NCI-H2107 treated with DMSO at 0.1 percent for 48 hours (cell line): ENCODE data around the gene PFKL.
A peak's percentile ranks its signal among the peaks of the same experiment; 100 is the strongest.
"Not testable (repeated sequence)": the region's sequence is repeated elsewhere in the genome, so short reads cannot be mapped to it uniquely, and the experiment has no call there.

Experiments
- DNase-seq: peaks from one replicate; lab custom pipeline; 2025; ENCODE audit not compliant: unreplicated experiment; lab: John Stamatoyannopoulos, UW

The PFKL gene

GRCh38 chr21:44275041-44275440 lies 24.8 kb upstream of the PFKL start:
- peak; percentile 16 for DNase-seq

GRCh38 chr21:44279354-44280260 lies 20.2 kb upstream of the PFKL start:
- DNase-seq, result peak; percentile 85

- no peak for DNase-seq
Observed at GRCh38 chr21:44281801-44282200, 18.1 kb upstream of the PFKL start.

- DNase-seq, result no peak
Observed at GRCh38 chr21:44282370-44282769, 17.5 kb upstream of the PFKL start.

- not testable (repeated sequence) for DNase-seq
Observed at GRCh38 chr21:44283211-44283785, 16.6 kb upstream of the PFKL start.

GRCh38 chr21:44283948-44284347 lies 15.9 kb upstream of the PFKL start:
- no peak for DNase-seq

- no peak for DNase-seq
Observed at GRCh38 chr21:44285138-44285992, 14.5 kb upstream of the PFKL start, which contains the start of gene AIRE. TSS of gene AIRE (plus strand) at chr21:44285876. CDS start at chr21:44286007, 131 bp downstream.

- DNase-seq, result no peak
Observed at GRCh38 chr21:44286086-44286715, 13.7 kb upstream of the PFKL start.

- no peak for DNase-seq
Observed at GRCh38 chr21:44286716-44287632, 12.9 kb upstream of the PFKL start.

GRCh38 chr21:44288251-44289110 lies 11.4 kb upstream of the PFKL start:
- DNase-seq, result no peak

- no peak for DNase-seq
Observed at GRCh38 chr21:44289381-44290010, 10.4 kb upstream of the PFKL start.

- no peak for DNase-seq
Observed at GRCh38 chr21:44290327-44291077, 9.4 kb upstream of the PFKL start.

GRCh38 chr21:44291078-44291935 lies 8.5 kb upstream of the PFKL start:
- DNase-seq, result no peak

GRCh38 chr21:44291936-44292811 lies 7.7 kb upstream of the PFKL start:
- no peak for DNase-seq

GRCh38 chr21:44292812-44293195 lies 7.0 kb upstream of the PFKL start:
- DNase-seq, result no peak
